Stimulated activated CD4-positive, alpha-beta T cell treated with anti-CD3 and anti-CD28 coated beads, Interleukin-2, amount 100 ng/mL, for 24 hours (primary cell): ENCODE results near the gene C2.
"Not testable (repeated sequence)": the region's sequence is repeated elsewhere in the genome, so short reads cannot be mapped to it uniquely, and the experiment has no call there.

ENCODE experiments used
- DNase-seq, 2 donors: peaks; one replicate each; pipeline ENCODE4 v3.0.0-alpha.2; 2020

Gene C2

DNA sequence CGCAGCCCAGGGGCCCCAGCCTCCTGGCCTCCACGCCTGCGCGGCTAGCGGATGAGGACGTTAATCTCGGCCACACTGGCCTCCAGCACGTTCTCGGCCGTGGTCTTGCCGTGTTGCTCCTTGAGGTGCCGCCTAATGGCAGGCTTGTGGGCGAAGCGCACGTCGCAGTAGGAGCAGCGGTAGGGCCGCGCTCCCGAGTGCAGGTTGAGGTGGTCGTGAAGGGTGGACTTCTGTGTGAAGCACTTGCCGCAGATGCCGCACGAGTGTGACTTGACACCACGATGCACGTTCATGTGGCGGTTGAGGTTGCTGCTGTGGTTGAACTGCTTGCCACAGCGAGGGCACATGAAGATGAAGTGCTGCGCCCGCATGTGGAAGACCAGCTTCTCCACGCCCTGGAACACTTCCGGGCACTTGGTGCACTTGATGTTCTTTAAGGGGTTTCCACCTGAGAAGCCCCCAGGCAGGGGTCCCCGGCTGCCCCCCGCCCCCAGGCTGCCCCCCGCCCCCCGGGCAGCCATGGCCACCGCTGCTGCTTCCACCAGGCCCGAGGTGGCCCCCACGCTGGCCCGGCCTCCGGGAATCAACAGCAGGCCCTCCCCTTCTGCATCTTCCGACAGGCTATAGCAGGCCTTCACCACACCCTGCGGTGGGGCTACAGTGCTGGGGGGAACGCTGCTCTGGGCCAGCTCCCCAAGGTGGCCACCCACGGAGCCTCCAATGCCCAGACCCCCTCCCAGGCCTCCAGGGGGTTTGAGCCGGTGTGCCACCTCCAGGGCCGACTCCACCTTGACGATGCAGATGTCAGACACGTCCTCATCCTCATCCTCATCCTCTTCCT is 27.4 kb upstream of the C2 start:
- DNase-seq = peak in 1 of 2 donors; percentile 18

DNA sequence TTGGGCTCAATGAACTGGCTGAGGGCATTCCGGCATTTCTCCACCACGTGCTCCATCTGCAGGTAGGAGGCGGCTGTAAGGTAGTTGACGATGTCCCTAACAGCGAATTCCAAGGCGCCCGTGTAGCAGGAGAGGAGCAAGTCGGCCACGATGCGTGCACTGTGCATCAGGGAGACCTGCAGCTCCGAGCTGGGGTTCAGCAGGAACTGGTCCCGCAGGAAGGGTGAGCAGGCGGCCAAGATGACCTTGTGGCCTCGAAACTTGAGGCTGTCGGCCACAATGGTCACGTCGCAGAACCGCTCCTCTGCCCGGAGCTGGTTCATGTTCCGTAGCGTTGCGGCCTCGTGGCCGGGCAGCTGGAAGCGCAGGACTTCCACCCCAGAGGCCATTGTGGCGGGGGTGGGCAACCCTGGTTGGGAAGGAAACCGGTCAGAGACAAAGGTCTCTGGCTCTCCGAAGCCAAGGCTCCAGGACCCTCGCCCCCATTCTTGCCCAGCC is 26.6 kb upstream of the C2 start:
- peak in 1 of 2 donors; percentile 13 for DNase-seq

GRCh38 chr6:31901415-31901952 is 26.0 kb upstream of the C2 start:
- DNase-seq = peak; percentile 71 to 76

- peak; percentile 87 to 90 for DNase-seq
These were observed 25.4 kb upstream of the C2 start, which contains the start of gene ZBTB12 for GRCh38 chr6:31901953-31902643. Gene ZBTB12, minus strand, starts transcription at chr6:31902086. Its CDS starts 781 bp downstream, at chr6:31901305.

DNA sequence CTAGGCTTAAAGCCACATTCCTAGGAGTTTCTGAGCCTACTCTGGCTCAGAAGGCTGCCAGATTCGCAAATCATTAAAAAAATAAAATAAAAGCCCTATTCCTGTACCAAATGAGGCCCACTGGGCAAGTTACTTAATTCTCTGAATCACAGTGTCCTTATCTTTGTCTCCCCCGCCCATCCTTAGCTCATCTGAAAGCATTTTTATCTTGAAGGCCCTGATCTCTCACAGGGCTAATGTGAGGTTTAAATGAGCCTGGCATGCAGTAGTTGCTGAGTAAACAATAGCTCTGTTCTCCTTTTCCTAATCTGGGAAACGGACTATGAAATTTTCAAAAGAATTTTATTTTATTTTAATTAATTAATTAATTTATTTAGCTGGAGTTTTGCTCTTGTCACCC is 23.6 kb upstream of the C2 start:
- DNase-seq = no peak

DNA sequence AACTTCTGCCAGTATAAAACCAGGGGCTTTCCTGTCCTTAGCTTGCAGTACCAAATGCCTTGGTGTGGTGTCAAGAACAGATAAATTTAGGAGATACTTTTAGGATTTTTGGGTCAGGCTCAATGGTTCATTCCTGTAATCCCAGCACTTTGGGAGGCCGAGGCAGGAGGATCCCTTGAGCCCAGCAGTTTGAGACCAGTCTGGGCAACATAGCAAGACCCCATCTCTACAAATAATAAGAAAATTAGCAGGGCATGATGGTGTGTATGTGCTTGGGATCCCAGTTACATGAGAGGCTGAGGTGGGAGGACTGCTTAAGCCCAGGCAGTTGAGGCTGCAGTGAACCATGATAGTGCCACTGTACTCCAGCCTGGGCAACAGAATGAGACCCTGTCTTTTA is 22.5 kb upstream of the C2 start:
- DNase-seq = no peak

- no peak for DNase-seq
These were observed 21.4 kb upstream of the C2 start for GRCh38 chr6:31906122-31906521.

- DNase-seq = not testable (repeated sequence)
These were observed 20.8 kb upstream of the C2 start for GRCh38 chr6:31906727-31907126.

DNA sequence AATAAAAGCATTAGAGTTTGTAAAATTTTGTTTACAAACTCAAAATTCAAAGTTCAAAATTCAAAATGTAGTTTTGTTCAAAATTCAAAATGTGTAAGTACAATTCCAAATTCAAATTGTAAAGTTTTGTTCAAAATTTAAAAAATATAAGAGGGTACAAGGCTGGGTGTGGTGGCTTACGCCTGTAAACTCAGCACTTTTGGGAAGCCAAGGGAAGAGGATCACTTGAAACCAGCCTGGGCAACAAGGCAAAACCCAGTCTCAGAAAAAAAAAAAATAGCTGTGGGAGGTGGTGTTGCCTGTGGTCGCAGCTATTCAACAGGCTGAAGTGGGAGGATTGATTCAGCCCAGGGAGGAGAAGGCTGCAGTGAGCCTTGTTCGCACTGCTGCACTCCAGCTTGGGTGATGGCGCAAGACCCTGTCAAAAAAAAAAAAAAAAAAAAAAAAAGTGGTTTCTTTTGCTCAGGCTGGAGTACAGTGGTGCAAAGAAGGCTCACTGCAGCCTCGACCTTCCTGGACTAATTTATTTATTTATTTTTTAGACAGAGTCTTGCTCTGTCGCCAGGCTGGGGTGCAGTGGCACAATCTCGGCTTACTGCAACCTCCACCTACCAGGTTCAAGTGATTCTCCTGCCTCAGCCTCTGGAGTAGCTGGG is 20.2 kb upstream of the C2 start:
- no peak for DNase-seq

GRCh38 chr6:31908255-31908654 is 19.3 kb upstream of the C2 start:
- not testable (repeated sequence) for DNase-seq

DNA sequence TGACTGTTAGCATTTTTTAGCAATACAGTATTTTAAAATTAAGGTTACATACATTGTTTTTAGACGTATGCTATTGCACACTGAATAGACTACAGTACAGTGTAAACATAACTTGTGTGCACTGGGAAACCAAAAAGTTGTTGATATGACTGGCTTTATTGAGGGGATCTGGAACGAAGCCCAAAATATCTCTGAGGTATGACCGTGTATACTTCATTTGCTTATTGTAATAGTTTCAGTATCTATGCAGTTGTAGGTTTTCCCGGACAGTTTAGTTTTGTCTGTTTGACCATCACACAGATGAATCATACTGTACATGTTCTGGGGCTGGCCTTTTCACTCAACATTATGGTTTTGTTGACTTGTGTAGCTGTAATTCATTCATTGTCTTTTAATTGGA is 18.7 kb upstream of the C2 start:
- no peak for DNase-seq

DNA sequence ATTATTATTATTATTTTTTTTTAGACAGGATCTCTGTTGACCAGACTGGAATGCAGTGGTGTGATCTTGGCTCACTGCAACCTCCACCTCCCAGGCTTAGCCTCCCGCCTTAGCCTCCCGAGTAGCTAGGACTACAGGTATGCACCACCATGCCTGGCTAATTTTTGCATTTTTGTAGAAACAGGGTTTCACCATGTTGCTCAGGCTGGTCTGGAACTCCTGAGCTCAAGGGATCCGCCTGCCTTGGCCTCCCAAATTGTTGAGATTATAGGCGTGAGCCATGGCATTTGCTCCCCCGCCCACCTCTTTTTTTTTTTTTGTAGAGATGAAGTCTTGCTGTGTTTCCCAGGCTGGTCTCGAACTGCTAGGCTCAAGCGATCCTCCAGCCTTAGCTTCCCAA is 18.2 kb upstream of the C2 start:
- not testable (repeated sequence) for DNase-seq

DNA sequence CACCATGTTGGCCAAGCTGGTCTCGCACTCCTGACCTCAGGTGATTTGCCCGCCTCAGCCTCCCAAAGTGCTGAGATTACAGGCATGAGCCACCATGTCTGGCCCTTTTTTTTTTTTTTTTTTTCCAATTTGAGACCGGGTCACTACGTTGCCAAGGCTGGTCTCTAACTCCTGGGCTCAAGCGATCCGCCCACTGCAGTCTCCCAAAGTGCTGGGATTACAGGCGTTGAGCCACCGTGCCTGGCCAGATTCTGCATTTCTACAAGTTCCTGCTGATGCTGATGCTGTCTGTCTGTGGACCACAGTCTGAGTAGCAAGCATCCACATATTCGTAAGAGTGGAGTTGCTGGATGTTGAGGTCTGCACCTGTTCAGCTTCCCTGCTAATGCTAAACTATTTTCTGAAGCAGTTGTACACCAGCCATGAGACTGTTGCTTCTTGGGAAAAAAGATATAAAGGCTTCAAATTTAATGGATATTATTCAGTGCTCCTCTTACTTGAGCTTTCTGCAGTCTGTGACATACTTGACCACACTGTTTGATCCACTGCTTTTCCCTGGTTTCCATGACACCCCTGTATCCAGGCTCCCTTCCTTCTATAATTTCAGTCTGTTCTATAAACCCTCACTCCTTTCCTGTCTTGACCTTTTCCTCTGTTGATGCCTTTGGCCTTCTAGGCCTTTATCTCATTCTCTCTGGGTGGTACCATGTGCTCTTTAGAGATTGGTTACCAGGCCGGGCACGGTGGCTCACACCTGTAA is 15.5 kb upstream of the C2 start:
- DNase-seq = no peak

DNA sequence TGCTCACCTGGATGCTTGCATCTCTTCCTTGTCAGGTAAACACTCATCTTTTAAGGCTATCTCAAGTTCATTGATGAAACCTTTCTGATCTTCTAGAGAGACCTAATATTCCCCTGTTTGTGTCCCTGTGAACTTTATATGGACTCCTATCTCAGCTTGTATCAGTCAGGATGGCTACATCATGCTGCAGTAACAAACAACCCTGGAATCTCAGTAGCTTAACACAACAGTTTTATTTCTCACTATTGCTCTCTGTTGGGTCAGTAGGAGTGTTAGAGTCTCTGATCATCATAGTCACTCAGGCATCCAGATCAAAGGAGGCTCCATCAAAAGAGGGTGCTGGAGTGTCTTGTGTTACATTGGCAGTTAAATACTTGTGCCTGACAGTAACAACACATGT is 12.2 kb upstream of the C2 start:
- DNase-seq = no peak

GRCh38 chr6:31915756-31916155 is 11.8 kb upstream of the C2 start:
- DNase-seq = no peak

DNA sequence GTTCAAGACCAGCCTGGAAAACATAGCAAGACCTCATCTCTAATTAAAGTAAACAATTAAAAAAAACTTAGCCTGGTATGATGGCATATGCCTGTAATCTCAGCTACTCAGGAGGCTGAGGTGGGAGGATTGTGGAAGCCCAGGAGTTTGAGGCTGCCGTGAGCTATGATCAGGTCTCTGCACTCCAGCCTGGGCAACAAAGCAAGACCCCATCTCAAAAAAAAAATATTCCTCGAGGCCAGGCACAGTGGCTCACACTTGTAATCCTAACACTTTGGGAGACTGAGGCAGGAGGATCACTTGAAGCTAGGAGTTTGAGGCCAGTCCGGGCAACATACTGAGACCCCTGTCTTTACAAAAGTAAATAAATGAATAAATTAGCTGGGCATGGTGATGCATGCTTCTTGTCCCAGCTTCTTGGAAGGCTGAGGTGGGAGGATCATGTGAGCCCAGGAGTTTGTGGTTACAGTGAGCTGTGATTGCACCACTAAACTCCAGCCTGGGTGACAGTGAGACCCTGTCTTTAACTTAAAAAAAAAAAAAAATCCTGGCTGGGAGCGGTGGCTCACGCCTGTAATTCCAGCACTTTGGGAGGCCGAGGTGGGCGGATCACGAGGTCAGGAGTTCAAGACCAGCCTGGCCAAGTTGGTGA is 9.3 kb upstream of the C2 start:
- DNase-seq = no peak

DNA sequence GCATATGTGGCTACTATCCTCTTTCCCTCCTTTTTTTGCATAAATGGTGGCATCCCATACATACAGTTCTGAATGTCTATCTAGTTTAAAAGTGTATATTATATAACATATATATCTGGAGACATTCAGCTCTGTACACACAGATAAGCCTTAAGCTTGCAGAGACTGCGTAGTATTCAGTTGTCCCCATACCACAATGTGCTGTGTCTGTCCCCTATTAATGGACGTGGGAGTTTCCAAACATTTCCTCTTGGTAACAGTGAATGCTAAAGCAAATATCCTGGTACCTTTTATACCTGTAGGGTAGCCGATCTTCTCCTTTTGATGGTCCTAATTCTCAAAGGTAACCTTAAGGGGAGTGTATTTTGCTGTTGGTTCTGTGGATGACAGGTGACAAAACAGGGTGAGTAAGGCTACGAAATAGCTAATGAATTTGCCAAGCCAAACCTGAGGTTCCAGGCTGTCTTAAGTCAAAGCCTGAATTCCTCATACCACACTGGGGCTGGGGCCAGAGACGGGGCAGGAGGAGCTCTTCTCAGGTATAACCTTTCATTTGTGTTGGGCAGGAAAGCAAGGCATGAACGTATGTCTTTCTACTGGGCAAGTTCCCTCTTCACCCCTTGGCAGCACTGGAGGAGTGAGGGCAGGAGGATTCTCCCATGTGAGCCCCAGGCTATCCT is 7.8 kb upstream of the C2 start:
- no peak for DNase-seq

DNA sequence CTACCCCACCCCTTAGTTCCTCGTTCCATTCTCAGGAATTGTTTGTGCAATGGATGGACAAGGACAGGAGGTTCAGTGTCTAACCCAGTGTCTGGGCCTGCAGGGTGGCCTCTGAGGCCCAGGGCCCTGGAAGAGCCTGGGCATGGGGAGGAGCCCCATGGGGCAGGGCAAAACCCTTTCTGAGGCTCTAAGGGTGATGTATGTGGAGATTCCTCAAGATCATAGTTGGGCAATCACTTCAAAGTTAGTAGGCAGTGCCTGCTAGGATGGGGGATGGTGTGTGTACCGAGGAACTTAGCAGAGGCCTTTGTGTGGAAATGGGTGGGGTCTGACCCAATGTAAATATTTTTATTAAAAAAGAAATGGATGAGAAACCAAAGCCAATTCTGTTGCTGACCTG is 6.7 kb upstream of the C2 start:
- no peak for DNase-seq

- DNase-seq = no peak
These were observed 4.6 kb upstream of the C2 start for GRCh38 chr6:31922942-31923341.

DNA sequence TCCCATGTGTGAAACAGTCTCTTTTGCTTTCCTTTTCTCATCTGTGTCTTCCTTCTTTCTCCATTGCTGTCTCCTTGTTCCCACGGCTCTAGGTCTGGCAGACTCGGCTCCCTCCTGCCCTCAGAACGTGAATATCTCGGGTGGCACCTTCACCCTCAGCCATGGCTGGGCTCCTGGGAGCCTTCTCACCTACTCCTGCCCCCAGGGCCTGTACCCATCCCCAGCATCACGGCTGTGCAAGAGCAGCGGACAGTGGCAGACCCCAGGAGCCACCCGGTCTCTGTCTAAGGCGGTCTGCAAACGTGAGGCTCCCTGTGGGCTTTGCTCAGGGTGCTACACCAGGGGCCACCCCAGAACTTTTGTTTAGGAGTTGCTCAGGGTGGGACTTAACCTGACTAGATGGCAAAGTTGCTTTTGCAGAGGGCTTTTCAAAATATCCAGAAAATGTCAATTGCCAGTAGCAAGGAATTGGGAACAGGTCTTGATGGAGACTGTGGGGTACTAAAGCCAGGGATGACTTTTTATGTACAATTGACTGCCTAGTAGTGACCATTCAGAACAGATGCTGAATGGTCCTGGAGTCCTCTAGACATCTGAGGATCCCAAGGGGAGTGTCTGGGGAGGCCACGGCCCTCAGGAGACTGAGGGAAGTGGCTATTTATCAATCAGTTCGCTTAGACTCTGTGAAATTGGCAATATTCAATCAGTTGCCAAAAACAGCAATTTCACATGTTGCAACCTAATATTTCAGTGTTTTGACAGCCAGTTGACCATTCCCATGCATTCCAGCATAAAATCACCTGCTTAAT is 550 bp downstream of the C2 start:
- no peak for DNase-seq

DNA sequence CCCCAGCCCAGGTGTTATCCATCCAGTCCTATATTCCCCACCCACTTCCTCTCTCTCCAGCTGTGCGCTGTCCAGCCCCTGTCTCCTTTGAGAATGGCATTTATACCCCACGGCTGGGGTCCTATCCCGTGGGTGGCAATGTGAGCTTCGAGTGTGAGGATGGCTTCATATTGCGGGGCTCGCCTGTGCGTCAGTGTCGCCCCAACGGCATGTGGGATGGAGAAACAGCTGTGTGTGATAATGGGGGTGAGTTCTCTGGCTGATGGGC is 1.1 kb downstream of the C2 start:
- no peak for DNase-seq
